ENCODE results near the gene ARGFX.
"Not testable (repeated sequence)": the region's sequence is repeated elsewhere in the genome, so short reads cannot be mapped to it uniquely, and the experiment has no call there.

ARGFX gene

DNA sequence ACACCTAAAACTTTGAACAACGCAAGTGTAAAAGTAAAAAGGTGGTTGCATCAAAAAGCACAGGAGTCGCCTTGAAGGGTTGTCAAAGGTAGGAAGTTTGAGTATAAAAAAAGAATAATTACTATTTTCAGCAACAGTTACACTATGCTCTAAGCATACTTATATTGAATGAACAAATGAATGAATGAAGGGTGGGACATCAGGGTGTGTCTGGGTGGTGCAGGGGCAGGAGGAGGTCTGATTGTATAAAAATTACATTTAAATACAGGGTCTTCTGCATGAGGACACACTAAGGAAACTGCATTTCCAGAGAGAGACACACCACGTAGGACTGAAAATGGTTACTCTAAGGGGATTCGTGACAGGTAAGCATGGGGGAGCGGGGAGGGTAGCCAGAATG is at the start of gene ARGFX:
ARGFX (plus strand) TSS at position 301 of the 400 bp plus-strand sequence. CDS start 2,765 bp downstream, outside the sequence.
- no peak for DNase-seq

DNA sequence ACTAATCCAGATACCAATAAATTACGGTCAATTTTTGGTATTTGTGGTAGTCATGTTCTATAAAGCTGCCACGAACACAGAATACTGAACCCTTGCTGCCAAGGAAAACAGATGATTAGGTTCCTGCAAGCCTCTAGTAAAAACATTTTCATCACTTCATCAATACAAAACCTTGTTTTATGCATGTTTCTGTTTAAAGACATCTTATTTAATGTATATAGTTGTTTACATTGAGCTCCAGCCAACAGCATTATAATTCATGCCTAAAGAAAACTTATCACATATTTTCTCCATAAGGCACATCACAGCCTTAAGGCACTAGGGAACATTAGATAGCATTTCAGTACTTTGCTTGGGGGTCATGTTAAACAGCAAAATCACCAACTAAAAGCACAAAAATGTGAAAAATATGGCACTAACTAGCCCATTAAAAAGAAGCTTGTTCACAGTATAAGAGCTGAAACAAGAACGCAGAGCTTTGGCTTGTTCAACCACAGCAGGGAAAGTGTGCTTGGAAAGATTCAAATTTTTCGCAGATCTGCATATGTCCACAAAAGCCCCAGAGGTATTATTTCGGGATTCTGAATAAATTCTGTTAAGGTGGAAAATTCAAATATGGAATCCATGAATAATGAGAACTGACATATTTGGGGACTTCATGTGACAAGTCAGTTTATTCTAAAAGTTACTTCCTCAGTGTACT is 49.6 kb upstream of the ARGFX start:
- DNase-seq, result no peak

DNA sequence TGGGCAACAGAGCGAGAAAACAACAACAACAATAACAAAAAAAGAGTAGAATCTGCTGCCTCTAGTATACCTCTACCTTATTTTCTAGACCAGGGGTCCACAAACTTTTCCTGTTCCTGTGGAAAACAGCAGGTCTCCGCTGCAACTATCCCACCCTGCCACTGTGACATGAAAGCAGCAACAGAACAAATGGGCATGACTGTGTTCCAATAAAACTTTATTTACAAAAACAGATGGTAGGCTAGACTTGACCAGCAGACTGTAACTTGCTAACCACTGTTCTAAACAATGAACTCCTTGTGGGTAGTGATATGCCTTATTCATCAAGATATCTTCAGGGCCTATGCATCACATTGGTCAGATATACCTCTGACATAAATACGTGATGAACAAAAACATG is 47.2 kb upstream of the ARGFX start:
- DNase-seq, result no peak

DNA sequence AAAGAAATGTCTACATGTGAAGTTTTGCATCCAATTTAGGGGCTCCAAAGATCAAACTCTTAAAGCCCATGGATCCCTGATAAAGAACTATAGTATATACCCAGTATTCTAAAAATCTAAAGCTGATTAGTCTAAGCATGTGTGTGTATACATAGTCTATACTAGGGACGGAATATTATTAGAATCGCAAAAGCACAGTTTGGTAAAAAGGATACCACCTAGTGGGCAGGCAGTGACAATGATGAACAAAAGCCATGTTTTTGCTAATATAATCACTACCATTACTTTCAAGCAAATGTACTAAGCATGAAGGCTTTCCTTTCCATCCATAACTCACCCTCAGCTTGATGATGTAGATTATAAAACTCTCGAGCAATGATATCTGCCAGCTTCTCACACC is 38.4 kb upstream of the ARGFX start:
- no peak for DNase-seq

DNA sequence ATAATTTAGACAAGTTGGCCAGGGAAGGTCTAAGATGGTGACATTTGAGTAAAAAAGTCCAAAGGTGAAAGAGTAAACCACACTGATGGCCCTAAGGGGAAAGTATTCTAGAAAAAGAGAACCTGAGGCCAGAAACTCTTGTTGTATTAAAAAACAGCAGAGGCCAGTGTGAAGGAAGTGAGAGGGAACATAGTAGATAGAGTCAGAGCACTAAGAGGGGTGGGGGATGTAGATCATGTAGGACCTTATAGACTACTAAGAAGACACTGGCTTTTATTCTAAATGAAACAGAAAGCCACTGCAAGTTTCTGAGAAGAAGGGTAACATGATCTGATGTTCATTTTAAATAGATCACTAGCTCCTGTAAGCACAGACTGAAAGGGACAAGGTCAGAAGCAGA is 36.5 kb upstream of the ARGFX start:
- DNase-seq, result no peak

DNA sequence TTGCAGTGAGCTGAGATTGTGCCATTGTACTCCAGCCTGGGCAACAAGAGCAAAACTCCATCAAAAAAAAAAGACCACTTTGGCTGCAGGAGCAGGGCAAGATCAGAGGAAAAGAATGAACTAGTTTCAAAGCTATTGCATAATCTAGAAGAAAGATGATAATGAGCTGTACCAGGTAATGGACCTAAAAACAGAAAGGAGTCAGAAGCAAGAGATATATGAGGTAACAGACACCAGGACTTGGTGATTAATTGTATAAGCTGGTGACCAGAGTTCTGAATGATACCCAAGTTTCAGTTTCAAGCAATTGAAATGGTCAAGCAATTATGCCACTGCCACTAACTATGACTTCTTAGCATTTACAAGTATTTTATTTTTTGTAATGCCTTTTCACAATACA is 24.8 kb upstream of the ARGFX start:
- no peak for DNase-seq

DNA sequence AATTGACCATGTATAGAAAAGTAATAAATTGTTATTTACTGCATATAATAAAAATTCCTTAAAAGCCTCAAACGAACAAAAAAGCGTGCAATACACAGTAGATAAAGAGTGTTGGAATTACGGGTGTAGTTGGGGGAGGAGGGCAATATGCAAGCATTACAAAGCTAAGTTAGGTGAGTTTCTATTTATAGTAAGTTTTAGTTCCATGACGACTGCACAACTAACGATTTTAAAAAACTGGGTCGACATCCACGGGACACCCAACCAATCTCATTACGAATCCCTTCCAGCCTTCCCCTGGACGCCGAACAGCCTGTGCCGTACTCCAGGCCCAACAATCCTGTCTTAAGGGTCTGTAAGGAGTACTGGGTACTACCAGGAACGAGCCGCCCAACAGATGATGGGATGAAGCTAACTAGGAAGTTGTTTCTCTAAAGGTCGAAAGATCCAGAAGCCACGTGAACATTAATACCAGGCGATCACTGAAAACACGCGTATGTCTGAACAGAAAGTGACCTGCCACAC is 22.6 kb upstream of the ARGFX start:
- DNase-seq, result peak; percentile 6 to 9

DNA sequence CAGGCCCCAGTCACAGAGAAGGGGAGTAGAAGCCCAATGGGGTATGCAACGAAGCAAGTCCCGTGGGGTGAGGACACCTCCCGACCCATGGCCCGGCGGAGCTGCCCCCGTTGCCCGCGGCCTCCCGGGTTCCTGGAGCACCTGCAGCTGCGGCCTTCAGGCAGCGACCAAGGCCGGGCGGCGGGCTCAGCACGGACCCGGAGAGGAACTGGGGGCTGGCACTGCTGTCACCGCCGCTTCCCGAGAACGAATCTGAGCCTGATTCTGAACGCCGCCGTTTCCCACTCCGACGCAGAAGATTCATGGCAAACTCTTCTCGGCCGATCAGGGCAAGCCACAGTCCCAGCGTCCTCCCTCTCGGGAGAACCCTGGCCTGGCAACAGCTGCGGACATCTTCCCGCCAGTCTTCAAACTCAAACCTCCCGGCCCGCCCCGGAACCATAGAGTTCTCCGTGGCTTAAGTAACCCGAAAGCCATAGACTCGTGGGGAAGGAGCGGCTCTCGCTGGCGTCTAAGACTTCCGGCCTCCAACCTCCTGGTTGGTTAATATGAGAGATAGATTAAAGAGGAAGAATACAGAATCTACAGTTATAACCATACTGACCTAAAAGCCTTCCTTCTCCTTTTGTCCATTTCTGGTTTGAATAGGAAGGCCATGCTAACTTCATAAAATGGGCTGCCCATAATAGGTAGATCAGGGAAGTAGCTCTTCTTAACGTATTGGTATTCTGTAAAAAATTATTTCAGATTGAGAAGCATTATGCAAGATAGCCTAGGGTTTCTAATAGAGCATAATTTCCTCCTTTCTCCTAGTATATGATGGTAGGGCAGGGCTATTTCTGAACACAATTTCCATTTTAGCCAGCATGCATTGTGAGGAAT is 21.9 kb upstream of the ARGFX start, which contains the start of gene POLQ:
POLQ (minus strand) TSS at position 415 of the 882 bp plus-strand sequence; CDS start at position 304, 111 bp downstream.
- peak; percentile 94 to 97 for DNase-seq

DNA sequence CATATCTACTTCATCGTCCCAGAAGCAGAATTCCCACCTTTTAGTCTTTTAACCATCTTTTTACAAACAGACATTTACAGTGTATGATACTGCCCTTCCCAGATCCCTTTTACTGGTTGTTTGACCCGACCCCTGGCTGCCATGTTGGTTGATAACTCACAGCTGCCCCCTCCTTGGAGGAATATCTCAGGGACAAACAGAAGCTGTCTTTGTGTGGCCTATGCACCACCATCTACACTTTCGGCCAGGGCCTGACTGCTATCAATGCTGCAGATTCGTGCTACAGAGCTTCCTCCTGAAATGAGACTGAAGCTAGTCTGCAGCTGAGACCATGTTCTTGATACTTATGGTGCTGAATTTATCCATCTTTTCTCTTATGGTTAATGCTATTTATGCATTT is 15.4 kb upstream of the ARGFX start:
- no peak for DNase-seq

DNA sequence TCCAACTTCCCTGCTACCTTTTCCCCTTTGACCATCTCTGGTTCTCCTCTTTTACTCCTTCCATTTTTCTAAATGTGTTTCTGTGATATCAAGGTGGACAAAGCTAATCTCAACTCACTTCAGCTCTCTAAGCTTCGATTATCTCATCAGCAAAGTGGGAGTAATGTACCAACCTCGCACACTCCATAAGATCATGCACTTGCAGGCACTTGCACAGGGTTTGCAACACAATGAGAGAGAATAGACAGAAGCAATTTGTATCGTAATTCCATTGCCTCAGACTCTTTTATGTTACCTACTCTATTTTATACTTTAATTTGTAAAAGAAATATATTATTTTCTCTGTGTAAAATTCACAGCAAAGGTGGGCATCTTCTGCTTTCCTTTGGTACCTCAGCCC is 15.0 kb upstream of the ARGFX start:
- DNase-seq, result no peak

DNA sequence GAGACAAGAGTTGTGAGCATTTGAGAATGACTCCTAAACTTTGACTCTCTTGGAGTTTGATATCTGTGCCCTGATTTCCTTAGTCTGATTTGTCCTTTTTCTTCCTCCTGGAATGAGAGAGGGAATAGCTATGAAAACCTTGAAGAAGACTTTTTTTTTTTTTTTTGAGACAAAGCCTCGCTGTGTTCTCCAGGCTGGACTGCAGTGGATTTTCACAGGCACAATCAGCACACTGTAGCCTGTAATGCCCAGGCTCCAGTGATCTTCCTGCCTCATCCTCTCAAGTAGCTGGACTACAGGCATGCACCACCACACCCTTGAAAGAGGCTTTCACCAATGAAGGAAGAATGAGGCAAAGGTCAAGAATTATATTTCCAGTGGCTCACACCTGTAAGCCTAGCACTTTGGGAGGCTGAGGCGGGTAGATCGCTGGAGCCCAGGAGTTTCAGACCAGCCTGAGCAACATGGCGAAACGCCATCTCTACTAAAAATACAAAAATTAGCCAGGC is 10.3 kb upstream of the ARGFX start:
- no peak for DNase-seq

DNA sequence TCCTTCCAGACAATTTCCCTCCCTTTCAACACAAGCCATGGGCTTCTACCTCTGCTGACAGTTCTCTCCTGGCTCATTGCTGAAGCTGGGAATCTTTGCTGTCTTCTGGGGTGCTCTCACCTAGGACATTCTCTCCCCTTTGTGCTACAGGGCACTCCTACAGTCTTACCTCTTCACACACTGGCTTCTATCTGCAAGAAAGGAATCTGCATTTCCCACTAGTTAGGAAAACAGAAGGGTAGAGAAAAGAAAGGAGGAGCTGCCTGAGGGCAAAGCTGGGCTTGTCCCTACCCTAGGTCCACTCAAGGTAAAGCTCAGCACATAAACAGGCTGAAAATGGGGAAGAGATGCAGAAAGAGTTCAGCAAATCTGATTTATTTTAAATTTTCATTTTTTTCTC is 5.6 kb upstream of the ARGFX start:
- no peak for DNase-seq

DNA sequence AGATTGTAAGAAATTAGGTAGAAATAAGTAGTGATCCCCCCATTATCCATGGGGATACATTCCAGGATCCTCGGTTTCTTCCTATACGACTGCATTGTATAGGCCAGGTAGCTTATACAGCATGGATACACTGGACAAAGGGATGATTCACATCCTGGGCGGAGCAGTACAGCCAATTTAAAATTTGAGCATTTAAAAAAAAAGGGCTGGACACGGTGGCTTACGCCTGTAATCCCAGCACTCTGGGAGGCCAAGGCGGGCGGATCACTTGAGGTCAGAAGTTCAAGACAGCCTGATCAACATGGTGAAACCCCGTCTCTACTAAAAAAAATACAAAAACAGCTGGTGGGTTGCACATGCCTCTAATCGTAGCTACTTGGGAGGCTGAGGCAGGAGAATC is 976 bp upstream of the ARGFX start:
- DNase-seq, result no peak

DNA sequence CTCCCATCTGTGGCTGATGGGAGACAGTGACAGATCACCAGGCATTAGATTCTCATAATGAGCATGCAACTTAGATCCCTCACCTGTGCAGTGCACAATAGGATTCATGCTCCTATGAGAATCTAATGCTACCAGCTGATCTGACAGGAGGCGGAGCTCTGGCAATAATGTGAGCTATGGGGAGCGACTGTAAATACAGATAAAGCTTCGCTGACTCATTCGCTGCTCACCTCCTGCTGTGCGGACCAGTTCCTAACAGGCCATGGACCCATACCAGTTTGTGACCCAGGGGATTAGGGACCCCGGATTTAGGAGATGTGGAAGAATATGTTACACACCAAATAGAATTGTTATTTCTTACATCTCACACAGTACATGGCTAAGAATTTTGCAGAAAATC is 6.7 kb downstream of the ARGFX start:
- no peak for DNase-seq

DNA sequence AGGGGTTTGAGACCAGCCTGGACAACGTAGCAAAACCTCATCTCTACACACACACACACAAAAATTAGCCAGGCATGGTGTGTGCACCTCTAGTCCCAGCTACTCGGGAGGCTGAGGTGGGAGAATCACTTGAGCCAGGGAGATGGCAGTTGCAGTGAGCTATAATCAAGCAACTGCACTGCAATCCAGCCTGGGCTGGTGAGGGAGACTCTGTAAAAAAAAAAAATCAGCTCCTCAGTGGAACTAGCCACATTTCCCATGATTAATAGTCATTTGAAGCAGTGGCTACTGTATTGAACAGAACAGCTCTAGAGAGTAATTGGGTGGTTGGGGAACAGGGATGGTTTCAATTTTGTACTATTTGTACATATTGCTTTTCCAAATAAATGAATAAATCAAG is 13.9 kb downstream of the ARGFX start:
- no peak for DNase-seq

DNA sequence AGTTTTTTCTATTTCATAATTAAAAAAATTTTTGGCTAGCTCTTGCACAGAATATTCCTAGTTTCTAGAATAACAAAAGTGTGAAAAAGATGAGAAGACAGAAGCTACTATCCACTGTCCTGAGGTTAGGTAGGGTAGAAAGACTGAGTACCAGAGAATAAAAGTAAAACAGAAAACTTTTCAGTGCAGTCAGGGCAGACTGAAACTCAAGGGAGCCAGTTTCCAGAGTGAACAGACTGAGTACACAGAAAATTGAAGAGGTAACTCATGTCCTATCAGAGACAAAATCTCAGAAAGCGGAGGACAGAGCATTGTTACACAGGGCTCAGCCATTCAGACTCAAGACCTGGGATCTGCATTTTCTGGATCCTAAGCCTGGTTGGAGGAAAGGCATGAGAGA is 16.7 kb downstream of the ARGFX start:
- DNase-seq, result no peak

DNA sequence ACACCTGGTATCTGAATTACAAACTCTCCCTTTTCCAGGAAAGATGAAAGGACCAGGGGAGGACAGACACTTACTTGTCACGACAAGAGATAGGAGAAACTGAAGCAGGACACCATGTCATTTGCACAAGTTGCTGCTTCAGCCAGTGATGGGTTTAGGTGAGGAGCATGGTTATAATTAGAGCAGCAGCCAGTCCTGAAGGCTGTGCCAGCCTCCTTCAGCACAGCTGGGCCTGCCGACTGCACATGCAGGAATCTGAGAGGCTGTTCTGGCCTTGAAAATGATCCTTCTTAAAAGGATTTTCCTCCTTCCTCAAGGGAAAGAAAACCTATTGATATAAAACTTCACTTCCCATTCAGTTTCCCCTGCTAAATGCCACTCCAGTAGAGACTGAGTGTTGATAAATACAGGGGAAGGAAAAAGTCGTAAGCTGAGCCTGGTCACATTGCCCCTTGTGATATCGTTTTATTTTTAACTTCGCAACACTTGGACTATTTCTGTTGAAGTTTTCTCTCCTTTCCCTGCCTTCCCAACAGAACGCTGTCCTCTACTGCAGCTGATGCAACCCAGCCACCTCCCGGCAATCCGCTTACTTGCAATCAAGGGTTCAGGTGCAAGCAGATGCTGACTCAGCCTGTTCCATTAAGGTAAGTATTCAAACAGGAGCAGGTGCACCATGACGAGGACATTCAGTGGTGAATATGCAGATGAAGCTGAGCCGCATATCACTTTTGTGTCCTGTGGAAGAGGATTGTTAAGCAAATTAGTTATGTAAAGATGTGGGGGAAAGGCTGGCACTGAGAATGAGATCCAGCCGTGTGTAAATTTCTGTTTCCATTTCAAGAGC is 25.3 kb downstream of the ARGFX start, which contains the start of gene FBXO40:
FBXO40 (plus strand) TSS at position 524 of the 847 bp plus-strand sequence. CDS start 27,197 bp downstream, outside the sequence.
- DNase-seq, result no peak

DNA sequence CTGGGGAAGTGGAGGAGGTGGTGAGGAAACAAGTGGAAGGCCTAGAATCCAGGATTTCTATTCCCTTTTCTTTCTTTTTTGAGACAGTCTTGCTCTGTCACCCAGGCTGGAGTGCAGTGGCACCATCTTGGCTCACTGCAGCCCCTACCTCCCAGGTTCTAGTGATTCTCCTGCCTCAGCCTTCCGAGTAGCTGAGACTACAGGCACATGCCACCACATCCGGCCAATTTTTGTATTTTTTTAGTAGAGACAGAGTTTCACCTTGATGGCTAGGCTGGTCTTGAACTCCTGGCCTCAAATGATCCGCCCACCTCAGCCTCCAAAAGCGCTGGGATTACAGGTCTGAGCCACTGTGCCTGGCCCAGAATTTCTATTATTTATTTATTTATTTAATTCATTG is 26.1 kb downstream of the ARGFX start:
- DNase-seq, result not testable (repeated sequence)

DNA sequence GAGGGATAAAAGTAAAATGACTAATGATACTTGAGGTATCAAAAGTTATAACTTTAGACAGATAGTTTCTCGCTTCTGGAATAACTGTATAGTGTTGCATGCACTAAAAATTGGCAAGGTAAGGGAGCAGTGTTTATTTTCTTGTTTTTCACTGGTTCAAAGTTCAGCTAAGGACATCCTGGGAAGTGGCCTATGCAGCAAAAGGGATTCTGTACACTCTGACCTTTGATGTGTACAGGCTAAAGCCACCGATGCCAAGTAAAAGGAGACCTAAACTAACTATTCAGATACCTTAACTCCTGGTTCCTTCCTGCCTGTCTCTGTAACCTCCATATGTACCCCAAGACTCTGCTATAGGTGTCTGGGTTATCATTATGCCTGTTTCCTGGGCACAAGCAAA is 27.1 kb downstream of the ARGFX start:
- DNase-seq, result no peak

DNA sequence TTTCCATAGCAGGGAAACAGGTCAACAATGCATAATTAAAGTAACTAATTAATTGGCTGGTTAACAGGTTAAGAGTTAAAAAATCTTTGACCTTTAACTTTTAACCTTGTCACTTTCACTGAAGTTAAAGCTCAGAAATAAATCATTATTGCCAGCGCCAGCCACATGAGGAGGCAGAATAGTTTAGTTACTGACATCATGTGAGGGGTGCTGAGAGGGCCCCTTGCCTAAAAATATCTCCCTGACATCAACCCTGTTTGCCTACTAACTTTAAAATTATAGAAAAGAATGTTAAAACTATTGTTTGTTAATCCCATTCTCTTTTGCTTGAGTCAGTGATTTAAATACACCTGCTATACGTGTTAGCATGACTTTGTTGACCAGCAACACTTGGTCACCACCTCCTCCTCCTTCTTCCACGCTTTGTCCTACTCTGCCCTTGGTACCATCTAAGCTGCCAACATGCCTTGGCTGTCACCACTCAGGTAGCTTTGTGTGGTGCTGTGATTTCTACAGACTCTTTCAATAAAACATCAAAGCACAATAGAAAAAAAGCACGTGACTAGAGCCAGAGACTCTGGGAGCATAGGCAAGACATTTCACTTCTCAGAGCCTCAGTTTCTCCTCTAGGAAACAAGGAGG is 28.1 kb downstream of the ARGFX start:
- no peak for DNase-seq

DNA sequence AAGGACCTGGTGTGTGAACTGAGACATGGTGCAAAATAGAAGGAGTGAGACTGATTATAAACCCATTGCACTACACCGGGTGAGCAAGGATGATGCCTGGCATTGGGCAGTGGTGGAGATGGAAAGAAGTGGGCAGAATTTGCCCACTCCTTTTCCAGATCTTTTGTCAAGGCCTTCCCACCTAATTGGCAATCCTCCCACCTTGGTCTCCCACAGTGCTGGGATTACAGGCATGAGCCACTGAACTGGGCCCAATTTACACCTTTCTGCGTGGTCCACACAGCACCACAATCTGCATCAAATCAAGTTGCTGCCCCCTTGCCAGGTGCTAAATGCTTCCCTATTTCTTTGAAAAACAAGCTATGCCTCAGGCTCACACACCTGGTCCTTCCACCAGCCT is 30.8 kb downstream of the ARGFX start:
- DNase-seq, result no peak

DNA sequence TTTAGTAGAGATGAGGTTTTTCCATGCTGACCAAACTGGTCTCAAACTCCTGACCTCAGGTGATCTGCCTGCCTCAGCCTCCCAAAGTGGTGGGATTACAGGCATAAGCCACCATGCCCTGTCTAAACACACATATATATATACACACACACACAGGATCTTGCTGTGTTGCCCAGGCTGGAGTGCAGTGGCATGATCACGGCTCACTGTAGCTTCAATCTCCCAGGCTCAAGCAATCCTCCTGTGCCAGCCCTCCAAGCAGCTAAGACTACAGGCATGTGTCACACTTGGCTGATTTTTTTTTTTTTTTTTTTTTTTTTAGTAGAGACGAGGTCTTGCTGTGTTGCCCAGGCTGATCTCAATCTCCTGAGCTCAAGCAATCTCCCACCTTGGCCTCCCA is 32.2 kb downstream of the ARGFX start:
- DNase-seq, result not testable (repeated sequence)
